ENCODE measurements around the gene RPS29. TPM values are rescaled to one million over a fixed set of nuclear protein-coding genes. Genes with fewer than 3 reads are reported as not detected.
"Not testable (repeated sequence)": the region's sequence is repeated elsewhere in the genome, so short reads cannot be mapped to it uniquely, and the experiment has no call there.

Gene RPS29
- total RNA-seq, 1 experiment from 2014 or later: 1,733 TPM

- intact Hi-C loops (cut with micrococcal nuclease; ENCODE audit: unreplicated experiment): loop anchor here (1.0 kb wide), 2 partner anchors 13 to 22 kb away; partner anchors contain the start of gene LRR1
- Mint-ChIP-seq H3K9me3 (ENCODE audit: unreplicated experiment) (no peaks in the 10 kb centered on the region), H3K27me3 (ENCODE audit: insufficient read depth, unreplicated experiment) (no peaks in the 10 kb centered on the region), H3K4me1 (ENCODE audit: low read depth, unreplicated experiment) (peaks cover 16% of the 10 kb centered on the region), H3K4me3 (ENCODE audit: unreplicated experiment) (peak within 1 kb of the TSS; percentile 91), H3K36me3 (ENCODE audit: insufficient read depth, unreplicated experiment) (peaks cover 78% of the 10 kb centered on the region), H3K27ac (ENCODE audit: unreplicated experiment) (peak within 1 kb of the TSS; percentile 93)
- BruUV-seq (replicated peaks): no TSS peak
- ChIA-PET CTCF (interaction anchor here (0.6 to 2.0 kb wide), 6 partner anchors 14 to 233 kb away, joined by 3 to 12 read pairs (median 4); partner anchors contain the start of genes DNAAF2, LRR1 and RPS29), POLR2A (interaction anchor here (0.7 to 2.7 kb wide), 10 partner anchors 11 to 246 kb away, joined by 3 to 28 read pairs (median 12); partner anchors contain the start of genes KLHDC2, LRR1 and RPS29)
- no peaks in the 10 kb centered on the region for H3K27me3 ChIP-seq (replicated peaks; ENCODE audit: control insufficient read depth, insufficient read depth, low read length)
- no peaks in the 10 kb centered on the region for H3K9me3 ChIP-seq
- peak within 1 kb of the TSS; percentile 84 for H3K4me3 ChIP-seq (ENCODE audit: low read depth, low read length)
- peaks cover 27% of the 10 kb centered on the region for H3K4me1 ChIP-seq
- peak in 1 of 2 experiments; percentile 28 for TF ChIP-seq CTCF (IDR thresholded peaks at IDR 0.05; ENCODE audit: insufficient read depth in 1 of 2, low read depth in 1 of 2, low read length in 1 of 2, severe bottlenecking in 1 of 2, unreplicated experiment in 1 of 2)
- no peaks in the 10 kb centered on the region for H3K36me3 ChIP-seq (ENCODE audit: control insufficient read depth, insufficient read depth, low read length)
- peak; percentile 99 for DNase-seq
These were observed 34.3 kb upstream of the RPS29 start, which contains the start of the genes MGAT2 and RPL36AL for GRCh38 chr14:49620182-49621113. MGAT2 (plus strand) TSS chr14:49620799; CDS start chr14:49621269, 470 bp downstream. RPL36AL (minus strand) TSS chr14:49620626; CDS start chr14:49619104, 1,522 bp downstream.

- Histone ChIP-seq H3K4me1 (peaks cover 27% of the 10 kb centered on the region), H3K27me3 (replicated peaks; ENCODE audit: control insufficient read depth, insufficient read depth, low read length) (no peaks in the 10 kb centered on the region)
These were observed 33.5 kb upstream of the RPS29 start for GRCh38 chr14:49619730-49620129.

GRCh38 chr14:49619273-49619672 lies 33.1 kb upstream of the RPS29 start:
- Histone ChIP-seq H3K4me3 (ENCODE audit: low read depth, low read length) (peak overlapping the region; percentile 84), H3K4me1 (peaks cover 27% of the 10 kb centered on the region)
- H3K4me1 Mint-ChIP-seq (ENCODE audit: low read depth, unreplicated experiment): peaks cover 16% of the 10 kb centered on the region
- H3K9me3 ChIP-seq; H3K36me3 ChIP-seq (ENCODE audit: control insufficient read depth, insufficient read depth, low read length); BruUV-seq (replicated peaks); H3K27me3 Mint-ChIP-seq (ENCODE audit: insufficient read depth, unreplicated experiment); H3K9me3 Mint-ChIP-seq (ENCODE audit: unreplicated experiment); intact Hi-C loops (cut with micrococcal nuclease; ENCODE audit: unreplicated experiment); H3K27me3 ChIP-seq (replicated peaks; ENCODE audit: control insufficient read depth, insufficient read depth, low read length); DNase-seq: not testable (repeated sequence)
- peak overlapping the region; percentile 93 for H3K27ac Mint-ChIP-seq (ENCODE audit: unreplicated experiment)
- POLR2A ChIA-PET: interaction anchor here (2.7 kb wide), 1 partner anchor 15 kb away, joined by 28 read pairs; no protein-coding TSS in a partner anchor
- H3K36me3 Mint-ChIP-seq (ENCODE audit: insufficient read depth, unreplicated experiment): peaks cover 75% of the 10 kb centered on the region
- H3K4me3 Mint-ChIP-seq (ENCODE audit: unreplicated experiment): peak overlapping the region; percentile 91
- CTCF ChIA-PET: interaction anchor here (2.0 kb wide), 1 partner anchor 15 kb away, joined by 12 read pairs; the partner anchor contains the start of gene DNAAF2

More at GRCh38 chr14:49619730-49620129, 33.5 kb upstream of the RPS29 start:
- TSS peak; percentile 75 for BruUV-seq (replicated peaks)
- no peak for DNase-seq
- Mint-ChIP-seq H3K27me3 (ENCODE audit: insufficient read depth, unreplicated experiment) (no peaks in the 10 kb centered on the region), H3K36me3 (ENCODE audit: insufficient read depth, unreplicated experiment) (peaks cover 74% of the 10 kb centered on the region), H3K27ac (ENCODE audit: unreplicated experiment) (peak overlapping the region; percentile 93), H3K4me3 (ENCODE audit: unreplicated experiment) (peak overlapping the region; percentile 91), H3K4me1 (ENCODE audit: low read depth, unreplicated experiment) (peaks cover 16% of the 10 kb centered on the region), H3K9me3 (ENCODE audit: unreplicated experiment) (no peaks in the 10 kb centered on the region)
- Histone ChIP-seq H3K4me3 (ENCODE audit: low read depth, low read length) (peak overlapping the region; percentile 84), H3K36me3 (ENCODE audit: control insufficient read depth, insufficient read depth, low read length) (no peaks in the 10 kb centered on the region), H3K9me3 (no peaks in the 10 kb centered on the region)
- TF ChIP-seq CTCF (IDR thresholded peaks at IDR 0.05; ENCODE audit: insufficient read depth in 1 of 2, low read depth in 1 of 2, low read length in 1 of 2, severe bottlenecking in 1 of 2, unreplicated experiment in 1 of 2): no peak
- CTCF ChIA-PET: interaction anchor here (0.6 to 2.0 kb wide), 4 partner anchors 15 to 234 kb away, joined by 3 to 12 read pairs (median 6); partner anchors contain the start of genes DNAAF2 and RPS29
- intact Hi-C loops (cut with micrococcal nuclease; ENCODE audit: unreplicated experiment): loop anchor here (1.0 kb wide), 2 partner anchors 14 to 21 kb away; partner anchors contain the start of gene LRR1
- POLR2A ChIA-PET: interaction anchor here (0.7 to 2.7 kb wide), 9 partner anchors 12 to 246 kb away, joined by 3 to 28 read pairs (median 12); partner anchors contain the start of genes KLHDC2, LRR1 and RPS29

Data from Caco-2 (cell line).